ENCODE data around the gene PAPLN.

DNA sequence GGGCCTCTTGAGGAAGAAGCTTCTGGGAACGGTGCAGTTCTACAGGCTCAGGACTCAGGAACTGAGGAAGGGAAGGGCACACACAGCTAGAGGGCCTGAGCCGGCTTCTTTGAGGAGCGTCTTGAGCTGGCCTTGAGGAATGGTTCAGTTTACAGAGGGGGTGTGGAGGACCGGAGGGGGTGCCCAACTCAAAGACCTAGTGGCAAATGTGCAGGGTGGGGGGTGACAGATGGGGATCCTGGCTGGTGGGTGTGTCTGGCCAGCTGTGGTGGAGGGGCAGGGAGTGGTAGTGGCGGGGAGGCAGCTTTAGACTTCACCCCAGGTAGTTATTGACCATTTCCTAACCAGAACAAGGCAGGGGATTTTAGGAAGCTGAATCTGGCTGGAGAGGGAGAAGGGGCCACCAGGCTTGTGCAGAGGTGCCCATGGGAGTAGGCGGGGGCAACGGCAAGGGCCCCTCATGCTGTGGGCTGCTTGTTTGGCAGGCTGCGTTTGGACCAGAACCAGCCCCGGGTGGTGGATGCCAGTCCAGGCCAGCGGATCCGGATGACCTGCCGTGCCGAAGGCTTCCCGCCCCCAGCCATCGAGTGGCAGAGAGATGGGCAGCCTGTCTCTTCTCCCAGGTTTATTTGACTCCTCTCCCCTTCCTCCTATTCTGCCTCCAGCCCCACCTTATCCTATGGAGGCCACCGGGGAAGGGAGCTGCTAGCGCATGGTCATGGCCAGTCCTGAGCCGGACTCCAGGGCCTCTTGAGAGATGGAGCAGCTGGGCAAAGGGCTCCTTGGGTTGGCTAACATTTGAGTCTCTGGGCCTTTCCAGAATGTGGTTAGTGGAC lies 27.8 kb downstream of the PAPLN start:
- TF ChIP-seq, protein P1, sequence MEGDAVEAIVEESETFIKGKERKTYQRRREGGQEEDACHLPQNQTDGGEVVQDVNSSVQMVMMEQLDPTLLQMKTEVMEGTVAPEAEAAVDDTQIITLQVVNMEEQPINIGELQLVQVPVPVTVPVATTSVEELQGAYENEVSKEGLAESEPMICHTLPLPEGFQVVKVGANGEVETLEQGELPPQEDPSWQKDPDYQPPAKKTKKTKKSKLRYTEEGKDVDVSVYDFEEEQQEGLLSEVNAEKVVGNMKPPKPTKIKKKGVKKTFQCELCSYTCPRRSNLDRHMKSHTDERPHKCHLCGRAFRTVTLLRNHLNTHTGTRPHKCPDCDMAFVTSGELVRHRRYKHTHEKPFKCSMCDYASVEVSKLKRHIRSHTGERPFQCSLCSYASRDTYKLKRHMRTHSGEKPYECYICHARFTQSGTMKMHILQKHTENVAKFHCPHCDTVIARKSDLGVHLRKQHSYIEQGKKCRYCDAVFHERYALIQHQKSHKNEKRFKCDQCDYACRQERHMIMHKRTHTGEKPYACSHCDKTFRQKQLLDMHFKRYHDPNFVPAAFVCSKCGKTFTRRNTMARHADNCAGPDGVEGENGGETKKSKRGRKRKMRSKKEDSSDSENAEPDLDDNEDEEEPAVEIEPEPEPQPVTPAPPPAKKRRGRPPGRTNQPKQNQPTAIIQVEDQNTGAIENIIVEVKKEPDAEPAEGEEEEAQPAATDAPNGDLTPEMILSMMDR (optimal IDR thresholded peaks at IDR 0.05 in 1 of 3, IDR thresholded peaks at IDR 0.05 in 1 of 3, conservative IDR thresholded peaks at IDR 0.05 in 1 of 3; ENCODE audit: extremely low read depth in 1 of 3, insufficient read depth in 2 of 3, low read length in 3 of 3): no peak
- TF ChIP-seq EZH2 (IDR thresholded peaks at IDR 0.05; ENCODE audit: low read length): no peak
